ENCODE data around the gene SHANK2.

Gene SHANK2

DNA sequence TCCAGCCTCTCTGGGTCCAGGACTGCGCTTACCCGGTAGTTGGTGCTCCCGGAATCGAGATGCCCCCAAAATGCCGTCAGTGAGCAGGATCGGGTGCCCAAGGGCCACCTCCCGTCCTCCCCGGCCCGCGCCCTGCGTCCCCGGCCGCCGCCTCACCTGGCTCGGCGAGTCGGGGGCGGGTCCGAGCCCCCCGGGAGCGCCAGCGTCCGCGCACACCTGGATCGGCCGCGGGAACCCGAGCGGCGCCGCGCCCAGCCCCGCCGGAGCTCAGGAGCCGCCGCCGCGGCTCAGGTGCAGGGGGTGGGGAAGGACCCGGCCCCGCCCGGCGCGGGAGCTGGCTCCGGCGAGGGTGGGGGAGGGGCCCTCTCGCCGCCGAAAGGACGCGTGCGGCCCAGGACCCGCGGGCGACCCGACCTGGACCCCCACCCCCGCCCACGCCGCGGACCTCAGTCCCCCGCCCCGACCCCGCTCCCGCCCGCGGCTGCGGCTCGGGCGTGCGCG is at the start of gene SHANK2:
Gene SHANK2, minus strand, starts transcription at position 309 of the 501 bp plus-strand sequence. CDS start 105,251 bp downstream, outside the sequence.
- no peak for DNase-seq

DNA sequence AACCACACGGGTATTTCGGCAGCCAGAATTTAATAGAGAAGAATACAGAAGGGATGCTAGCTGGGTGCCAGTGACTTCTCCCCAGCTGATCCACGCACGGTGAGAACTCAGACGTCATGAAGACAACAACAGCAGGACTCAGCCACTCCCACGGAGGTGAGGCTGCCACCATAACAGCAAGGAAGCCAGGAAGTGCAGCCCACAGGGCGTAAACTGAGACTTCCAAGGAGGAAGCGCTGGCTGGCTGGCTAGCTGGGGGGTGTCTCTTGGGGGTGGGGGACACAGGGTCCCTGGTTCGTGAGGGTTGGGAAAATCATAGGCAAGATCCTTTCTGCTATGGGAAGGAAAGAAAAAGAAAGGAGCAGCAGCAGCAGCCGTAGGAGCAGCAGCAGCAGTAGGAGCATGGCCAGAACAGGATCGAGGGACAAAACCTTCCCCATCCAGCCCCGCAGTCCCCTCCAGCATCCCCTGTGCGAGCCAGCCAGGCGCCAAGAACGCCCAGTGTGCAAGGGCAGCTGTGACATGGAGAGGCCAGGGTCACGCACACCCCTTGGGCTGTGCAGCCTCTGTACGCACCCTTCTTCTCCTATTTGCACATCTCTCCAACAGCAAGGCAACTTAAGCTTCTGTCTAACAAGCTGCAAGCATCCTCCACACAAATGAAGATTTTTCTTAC is 49.6 kb upstream of the SHANK2 start:
- no peak for DNase-seq

DNA sequence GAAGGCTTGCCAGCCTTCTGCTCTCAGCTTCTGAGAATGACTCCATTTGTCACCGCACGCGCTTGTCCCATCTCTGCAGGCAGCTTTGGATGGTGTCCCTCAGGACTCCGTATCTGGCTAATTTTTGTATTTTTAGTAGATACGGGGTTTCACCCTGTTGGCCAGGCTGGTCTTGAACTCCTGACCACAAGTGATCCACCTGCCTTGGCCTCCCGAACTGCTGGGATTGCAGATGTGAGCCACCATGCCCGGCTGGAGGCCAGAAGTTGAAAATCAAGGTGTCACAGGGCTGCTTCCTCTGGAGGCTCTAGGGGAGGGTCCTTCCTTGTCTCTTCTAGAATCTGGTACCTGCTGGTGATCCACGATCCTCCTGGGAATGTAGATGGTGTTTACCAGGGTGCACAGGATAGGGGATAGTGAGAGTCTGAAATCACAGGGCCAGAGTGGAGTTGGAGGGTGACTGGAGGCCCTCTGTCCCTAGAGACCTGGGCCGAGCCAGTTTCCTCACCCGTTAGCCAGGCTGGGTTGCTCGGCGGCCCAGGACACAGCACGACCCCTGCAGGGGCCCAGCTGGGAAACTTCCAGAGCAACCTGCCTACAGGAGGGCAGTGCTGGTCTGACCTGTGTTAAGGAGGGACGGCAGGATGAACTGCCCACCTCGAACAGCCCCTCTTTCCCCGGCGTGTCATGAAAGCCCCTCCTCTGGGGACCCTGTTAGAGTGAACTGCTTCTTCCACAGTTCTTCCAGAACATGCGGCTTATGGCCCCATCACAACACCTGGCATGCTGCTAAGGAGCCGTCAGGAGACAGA is 48.9 kb upstream of the SHANK2 start:
- no peak for DNase-seq

DNA sequence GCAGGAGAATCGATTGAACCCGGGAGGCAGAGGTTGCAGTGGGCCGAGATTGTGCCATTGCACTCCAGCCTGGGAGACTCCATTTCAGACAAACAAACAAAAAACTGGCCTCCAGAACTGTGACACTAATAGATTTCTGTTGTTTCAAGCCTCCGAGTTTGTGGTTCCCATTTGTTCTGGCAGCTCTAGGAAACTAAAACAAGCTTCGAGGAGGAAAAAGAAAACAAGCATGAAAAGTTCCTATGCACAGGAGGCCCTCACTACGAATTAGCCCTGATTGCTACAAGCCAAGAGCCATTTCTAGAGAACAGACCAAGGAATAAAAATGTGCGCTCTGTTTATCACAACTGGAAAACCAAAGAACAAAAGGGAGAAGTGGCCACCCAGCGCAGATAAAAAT is 47.8 kb upstream of the SHANK2 start:
- DNase-seq, result no peak

DNA sequence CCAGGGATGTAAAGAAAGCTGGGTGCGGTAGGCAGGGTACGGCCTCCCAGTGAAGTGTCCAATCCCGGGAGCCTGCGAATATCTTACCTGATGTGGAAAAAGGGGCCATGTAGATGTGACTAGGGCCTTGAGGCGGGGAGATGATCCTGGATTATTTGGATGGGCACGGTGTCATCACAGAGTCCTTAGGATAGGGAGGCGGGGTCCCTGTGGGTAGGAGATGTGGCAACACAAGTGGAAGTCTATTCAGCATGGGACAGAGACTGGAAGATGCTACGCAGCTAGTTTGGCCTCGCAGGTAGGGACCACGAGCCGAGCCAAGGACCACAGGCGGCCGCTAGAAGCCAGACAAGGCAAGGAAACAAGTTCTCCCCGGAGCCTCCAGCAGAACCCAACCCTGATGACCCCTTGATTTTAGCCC is 46.4 kb upstream of the SHANK2 start:
- no peak for DNase-seq

DNA sequence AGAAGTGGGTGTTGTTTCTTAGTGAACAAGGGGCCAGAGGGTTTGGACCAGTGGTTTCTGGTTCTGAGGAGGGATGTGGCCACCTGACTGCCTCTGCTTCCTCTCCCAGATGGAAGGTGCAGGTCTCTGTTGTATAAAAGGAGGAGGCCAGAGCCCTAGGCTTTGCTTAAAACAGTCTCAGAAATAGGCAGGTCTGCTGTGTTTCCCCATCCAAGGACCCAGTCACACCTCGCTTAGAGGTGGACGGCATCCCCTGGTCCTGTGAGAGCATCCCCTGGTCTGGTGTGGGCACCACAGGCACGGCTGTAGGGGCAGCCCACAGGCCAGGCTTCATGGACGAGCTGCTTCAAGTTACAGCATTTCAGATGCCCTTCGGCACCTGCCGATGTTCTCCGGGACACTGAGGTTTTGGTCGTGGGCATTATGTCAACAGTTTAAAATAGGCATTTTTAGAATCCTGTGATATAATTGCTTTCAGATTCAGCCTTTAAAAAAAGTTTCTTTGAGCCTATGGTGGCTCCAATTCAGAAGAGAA is 45.7 kb upstream of the SHANK2 start:
- no peak for DNase-seq

DNA sequence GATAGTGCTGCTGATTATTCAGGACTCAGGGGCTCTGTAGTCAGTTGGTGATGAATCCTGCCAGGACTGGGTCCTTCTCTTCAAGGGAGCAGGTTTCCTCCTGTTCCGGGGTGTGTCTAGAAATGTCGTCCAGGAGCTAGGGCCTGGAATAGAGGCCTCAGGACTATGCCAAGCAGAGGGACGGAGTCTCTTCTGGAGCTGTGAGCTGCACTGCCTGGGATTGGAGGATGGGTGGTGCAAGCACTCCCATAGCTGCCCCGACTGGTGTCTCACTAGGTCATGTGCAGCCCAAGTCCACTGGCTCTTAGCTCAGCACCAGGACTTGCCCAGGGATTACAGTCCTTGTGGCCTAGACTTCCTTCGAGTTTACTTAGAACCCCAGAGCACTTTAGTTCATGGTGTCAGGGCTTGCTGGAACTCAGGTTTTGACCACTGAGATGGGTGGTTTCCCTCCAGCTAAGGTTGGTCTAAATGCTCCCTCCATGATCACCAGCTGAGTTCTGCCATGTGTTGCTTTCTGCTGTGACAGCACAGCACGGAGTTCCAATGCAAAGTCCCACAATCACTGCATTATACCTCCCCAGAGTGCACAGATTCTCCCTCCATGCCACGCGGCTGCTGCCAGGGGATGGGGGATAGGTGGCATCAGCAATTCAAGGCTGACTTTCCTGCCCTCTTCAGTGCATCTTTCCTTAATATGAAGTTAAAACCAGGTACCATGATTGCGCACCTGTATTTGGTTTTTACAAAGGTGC is 42.6 kb upstream of the SHANK2 start:
- DNase-seq, result no peak

DNA sequence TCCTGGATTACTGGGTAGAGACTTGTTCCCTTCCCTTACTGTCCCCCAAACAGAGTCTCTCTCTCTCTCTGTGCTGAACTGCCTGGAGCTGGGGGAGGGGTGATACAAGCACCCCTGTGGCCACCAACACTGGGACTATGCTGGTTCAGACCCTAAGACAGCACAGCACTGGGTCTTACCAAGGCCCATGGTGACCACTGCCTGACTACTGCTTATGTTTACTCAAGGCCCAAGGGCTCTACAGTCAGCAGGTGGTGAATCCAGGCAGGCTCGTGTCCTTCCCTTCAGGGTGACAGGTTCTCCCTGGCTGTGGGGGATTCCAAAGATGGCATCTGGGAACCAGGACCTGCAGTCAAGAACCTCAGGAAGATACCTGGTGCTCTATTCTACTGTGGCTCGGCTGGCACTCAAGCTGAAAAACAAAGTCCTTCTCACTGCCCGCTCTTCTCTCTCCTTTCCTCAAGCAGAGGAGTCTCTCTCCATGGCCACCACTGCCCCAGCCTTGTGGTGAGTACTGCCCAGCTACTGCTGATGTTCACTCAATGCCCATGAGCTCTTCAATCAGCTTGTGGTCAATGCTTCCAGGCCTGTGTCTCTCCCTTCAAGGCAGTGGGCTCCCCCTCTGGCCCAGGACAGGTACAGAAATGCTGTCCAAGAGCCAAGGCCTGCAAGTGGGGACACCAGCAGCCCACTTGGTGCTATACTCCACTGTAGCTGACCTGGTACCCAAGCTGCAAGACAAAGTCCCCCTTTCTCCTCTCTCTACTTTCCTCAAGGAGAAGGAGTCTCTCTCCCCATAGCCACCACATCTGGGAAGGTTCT is 41.8 kb upstream of the SHANK2 start:
- no peak for DNase-seq

DNA sequence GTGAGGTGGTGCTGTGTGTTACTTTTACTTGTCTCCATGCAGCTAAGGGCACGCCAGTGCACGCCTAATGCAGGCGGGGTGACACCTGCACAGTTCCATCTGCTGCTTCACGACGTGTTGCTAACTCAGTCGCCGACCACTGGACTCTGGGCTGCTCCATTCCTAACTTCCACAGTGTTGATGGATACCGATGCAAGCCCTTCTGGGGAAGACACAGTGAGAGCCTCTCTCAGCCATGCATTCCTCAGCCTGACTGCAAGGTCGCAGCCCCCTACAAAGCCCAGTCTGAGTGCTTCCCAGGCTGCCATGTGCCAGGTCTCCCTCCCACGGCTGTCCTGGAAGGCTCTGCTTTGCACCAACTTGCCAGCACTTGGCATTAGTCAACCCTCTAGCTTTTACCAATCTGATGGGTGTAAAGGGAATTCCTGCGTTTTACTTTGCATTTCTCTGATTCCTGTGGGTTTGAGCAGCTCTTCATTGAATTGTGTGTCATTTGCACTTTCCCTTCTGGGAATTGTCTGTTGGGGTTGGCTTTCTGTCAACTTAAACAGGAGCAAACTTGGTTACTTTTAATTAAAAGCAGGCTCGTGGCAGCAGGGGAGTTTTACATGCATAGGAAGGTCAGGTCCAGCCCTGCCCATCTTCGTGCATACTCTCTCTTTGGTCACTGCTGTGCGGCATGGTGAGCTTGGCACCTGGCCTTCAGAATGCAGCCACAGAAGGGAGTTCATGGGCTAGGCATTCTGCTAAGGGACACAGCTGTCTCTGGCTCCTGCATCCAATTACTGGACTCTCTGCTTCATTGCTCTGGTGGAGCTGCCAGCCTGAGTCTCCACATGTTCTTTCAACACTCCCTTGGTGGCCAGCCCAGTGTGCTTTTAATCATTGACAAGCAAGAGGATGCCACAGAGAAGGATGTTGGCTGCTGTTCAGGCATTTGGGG is 34.6 kb upstream of the SHANK2 start:
- no peak for DNase-seq

DNA sequence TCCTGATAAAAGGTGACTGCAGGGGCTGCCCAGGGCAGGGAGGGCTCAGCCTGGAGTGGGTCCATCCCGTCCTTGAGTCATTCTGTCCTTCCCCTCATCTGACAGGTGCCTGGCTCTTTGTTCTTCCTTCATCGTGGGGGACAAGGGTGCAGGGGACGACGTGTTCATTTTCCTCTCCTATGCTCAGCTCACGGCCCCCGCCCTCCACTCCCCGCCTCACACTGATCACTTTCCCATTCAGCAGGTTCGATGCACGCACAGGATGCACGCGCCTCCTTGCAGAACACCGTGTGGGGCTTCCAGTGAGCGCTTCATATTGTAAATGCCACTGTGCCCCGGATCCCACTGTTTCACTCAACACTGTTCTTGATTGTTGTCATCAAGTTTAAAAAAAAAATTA is 32.7 kb upstream of the SHANK2 start:
- no peak for DNase-seq

DNA sequence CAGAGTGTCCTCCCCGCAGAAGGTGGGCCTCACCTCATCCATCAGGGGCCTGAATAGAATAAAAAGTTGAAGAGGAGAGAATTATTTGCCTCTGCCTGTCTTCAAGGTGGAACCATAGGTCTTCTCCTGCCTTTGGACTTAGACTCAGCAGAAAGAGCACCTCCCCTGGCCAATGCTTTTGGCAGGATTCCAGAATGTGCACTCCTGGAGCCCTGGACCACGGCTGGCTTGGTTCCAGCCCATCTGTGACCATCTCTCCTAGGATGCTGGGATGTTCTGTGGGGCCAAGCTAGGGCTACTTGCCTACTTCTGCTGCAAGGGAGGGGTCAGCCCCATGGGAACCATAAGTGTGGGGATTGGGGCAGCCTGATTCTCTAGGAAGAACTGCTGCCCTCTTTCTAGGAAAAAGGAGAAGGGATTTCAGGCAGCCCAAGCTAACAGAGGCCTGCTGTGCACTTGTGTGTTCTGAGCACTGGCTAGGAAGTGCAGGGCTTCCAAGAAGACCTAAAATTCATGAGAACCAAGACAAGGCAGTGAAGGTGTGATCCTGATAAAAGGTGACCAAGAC is 32.2 kb upstream of the SHANK2 start:
- DNase-seq, result no peak

DNA sequence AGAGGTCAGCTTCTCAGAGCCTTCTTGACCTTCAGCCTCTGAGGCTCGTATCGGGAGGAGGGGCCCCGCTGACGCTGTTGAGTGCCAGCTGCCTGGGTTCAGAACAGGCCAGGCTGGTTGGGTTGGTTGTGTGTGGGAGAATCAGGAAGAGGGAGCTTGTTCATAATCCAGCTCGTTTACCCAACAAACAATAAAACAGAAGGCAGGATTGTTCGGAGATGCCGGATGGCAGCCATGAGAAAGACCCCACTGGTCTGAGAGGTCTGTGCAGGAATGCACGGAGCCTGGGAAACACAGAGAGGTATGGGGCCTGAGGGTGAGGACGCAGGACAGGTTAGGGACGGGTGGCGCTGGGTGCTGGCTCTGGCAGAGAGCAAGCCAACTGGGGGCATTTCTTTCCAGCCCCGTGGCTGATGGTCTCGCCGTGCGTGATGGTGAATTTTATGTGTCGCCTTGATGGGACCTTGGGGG is 31.6 kb upstream of the SHANK2 start:
- DNase-seq, result no peak

DNA sequence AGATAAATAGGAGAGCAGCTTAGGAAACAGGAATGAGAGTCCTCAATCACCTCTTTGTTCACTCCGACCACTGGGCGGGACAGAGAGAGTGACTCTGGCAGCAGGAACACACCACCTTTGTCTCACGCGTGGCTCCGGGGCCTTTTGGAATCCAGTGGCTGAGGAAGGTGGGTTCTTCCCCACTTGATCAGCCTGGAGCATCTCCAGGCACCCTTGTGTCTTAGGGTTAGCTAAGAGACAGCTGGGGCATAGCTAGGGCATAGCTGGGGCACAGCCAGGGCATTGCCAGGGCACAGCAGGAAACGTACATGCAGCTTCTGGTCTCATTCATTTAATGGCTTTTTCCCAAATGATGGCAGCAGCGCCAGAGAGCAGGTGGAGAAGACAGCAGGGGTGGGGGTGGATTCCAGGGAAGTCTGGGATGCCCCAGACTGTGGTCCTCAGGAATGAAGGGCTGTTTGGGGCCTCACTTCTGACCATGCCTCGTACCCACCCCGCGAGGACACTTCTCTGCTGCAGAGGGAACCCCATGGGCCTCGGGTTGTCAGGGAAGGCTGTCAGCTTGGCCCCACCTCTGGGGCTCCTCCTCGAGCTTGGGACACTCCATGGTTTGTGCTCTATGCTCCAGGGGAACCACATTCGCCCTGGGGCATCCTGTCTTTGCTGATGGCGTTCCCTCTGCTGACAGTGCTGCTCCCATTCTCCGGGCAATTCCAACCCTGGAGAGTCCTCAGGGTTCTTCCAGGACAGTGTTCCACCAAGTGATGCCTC is 30.4 kb upstream of the SHANK2 start:
- no peak for DNase-seq

DNA sequence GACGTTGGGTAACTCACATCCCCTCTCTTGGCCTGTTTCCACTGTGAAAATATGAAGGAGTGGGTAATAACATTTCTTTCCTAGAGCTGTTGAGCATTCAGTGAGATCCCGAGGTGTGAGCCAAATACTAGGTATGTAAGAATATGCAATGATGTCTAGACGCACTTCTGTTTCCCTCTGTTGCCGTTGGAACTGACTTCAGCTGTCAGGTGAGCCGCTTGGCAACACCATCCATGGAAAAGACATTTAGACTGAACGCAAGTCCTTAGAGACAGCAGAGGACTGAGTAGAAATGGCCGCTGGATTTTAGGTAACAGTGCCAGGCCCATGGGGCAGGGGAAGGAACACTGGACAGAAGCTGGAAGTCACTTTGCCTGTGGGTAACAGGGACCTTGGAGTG is 29.5 kb upstream of the SHANK2 start:
- DNase-seq, result no peak

DNA sequence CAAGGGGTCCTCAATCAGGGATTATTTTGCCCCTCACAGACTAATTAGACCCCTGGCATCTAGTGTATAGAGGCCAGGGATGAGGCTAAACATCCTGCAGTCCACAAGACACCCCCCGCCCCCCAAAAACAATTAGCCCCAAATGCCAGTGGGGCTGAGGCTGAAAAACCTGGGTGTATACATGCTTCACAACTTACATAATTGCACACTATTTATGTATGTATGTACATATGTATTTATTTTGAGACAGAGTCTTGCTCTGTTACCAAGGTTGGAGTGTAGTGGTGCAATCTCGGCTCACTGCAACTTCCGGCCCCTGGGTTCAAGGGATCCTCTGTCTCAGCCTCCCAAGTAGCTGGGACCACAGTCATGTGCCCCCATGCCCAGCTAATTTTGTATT is 28.8 kb upstream of the SHANK2 start:
- no peak for DNase-seq

DNA sequence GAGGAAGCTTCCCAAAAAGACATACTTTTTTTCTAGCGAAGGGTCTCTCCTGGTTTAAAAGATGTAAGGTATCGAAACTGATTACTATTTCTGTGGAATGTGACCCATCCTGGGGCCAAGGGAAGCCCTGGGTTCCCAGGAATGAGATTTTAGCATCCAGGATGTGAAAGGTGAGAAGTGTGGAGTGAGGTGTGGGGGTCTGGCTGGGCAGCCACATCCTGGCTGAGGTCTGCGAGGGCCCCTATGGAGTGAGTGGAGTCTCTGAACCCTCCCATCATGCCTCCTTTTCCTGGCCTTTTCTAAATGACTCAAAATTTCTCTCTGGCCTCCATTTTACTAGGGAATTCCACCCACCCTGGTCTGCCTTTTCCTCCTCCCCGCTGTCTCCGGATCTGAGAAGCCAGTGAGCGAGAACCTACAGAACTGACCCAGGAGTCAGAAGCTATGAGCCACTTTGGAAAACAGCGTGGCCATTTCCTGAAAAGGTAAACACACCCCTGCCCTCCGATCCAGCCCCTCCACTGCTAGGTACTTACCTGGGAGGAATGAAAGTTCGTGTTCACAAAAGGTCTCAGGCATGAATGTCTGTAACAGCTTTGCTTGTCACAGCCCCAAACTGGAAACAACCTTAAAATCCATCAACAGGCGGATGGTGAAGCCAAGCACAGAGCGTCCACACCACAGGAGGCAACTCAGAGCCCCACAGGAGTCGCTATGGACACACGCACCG is 27.7 kb upstream of the SHANK2 start:
- no peak for DNase-seq

DNA sequence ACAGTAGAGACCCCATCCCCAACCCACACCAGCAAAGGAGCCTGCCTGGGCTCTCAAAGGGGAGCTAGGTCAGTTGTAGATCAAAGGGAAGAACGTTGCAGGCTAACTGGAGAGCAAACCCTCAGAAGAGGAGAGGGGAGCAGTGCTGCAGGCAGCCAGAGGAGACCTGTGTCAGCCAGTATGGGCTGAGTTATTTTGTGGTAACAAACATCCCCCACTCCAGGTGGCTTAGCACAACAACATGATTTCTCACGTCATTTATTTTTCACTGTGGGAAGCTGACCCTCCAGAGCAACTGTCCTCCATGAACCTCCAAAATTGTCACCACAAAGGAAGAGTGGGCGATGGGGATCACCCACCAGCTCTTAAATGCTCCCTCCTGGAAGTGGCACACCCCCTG is 19.8 kb upstream of the SHANK2 start:
- DNase-seq, result no peak

DNA sequence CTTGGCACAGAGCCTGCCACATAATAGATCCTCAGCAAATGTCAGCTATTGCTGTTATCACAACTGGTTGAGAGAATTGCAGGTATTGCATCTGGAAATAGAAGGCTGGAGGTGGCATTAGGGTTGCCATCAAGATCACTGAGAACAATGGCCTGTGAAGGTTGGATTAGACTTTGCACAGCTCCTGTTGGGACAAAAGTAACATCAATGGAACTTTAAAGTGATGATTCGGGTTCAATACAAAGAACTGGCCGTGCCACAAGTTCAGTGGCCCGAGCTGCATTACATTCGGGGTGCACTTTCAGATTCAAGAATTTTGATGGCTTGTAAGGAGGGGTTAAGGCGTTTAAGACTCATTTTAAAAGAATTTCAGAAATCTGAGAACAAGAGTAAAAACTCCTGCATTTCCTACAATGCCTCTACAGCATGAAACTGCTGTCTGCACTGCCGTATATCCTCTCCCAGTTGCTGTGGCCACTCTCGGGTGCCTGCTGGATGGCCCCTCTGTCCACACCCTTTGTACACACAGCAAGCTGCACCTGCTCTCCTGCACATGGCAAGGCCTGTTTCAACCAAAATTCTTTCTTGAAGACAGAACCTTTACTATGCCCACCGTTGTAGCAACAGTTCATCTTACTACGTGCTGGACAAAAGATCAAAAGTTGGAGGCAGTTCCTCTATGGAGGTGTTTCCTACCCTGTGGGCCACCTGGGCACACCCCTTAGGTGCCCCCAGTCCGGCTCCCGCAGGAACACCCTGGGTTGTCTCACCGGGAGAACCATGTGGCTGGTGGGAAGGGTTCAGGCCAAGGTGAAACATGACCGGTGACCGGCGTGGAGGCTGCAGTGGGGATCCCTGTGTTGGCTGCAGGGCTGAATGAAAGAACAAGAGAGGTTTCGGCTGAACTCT is 17.5 kb upstream of the SHANK2 start:
- no peak for DNase-seq

Measured in NCI-H1930 (cell line).